Fibroblast of lung (primary cell): ENCODE results near the gene TENM4. TPM values are rescaled to one million over a fixed set of nuclear protein-coding genes. Genes with fewer than 3 reads are reported as not detected.

Experiments used
- DNase-seq, 2 donors: peaks; one replicate each; pipeline versions ENCODE4 v3.0.0 to v3.0.0-alpha.2; 2010; ENCODE audit warnings: low read depth in 2 of 2
- H2AFZ ChIP-seq: 2 replicates; pipeline ENCODE4 v1.5.1; 2012; ENCODE audit warnings: low read length, control low read depth, inconsistent platforms
- H3K27ac ChIP-seq: 2 replicates; pipeline ENCODE4 v1.5.1; 2011; ENCODE audit warnings: low read length, control low read depth; ENCODE audit not compliant: insufficient read depth
- H3K27me3 ChIP-seq: 2 replicates; pipeline ENCODE4 v1.5.1; 2011; ENCODE audit warnings: mild to moderate bottlenecking, low read length; ENCODE audit not compliant: control insufficient read depth, insufficient read depth
- H3K36me3 ChIP-seq: 2 replicates; pipeline ENCODE4 v1.5.1; 2011; ENCODE audit warnings: low read length; ENCODE audit not compliant: control insufficient read depth, insufficient read depth
- H3K4me1 ChIP-seq: 2 replicates; pipeline ENCODE4 v1.5.1; 2011; ENCODE audit warnings: low read length; ENCODE audit not compliant: control insufficient read depth, insufficient read depth; ENCODE audit errors: extremely low read depth
- H3K4me2 ChIP-seq: 2 replicates; pipeline ENCODE4 v1.5.1; 2011; ENCODE audit warnings: low read length, control low read depth; ENCODE audit not compliant: insufficient read depth; ENCODE audit errors: extremely low read depth
- H3K4me3 ChIP-seq, 4 experiments: fragments of 200-600 bp in 1 of 4; sonication (generic) in 1 of 4; replicated peaks in 1 of 4; 2 replicates each; pipeline ENCODE4 v1.5.1; 2011 to 2016; ENCODE audit warnings: low read length in 4 of 4, low read depth in 3 of 4, mild to moderate bottlenecking in 3 of 4, control low read depth in 2 of 4, inconsistent platforms in 1 of 4, mixed read lengths in 1 of 4; ENCODE audit not compliant: insufficient read depth in 1 of 4; ENCODE audit errors: control extremely low read depth in 1 of 4
- H3K79me2 ChIP-seq: 2 replicates; pipeline ENCODE4 v1.5.1; 2012; ENCODE audit warnings: mild to moderate bottlenecking, low read length, inconsistent platforms; ENCODE audit not compliant: control insufficient read depth, insufficient read depth
- H3K9ac ChIP-seq: 2 replicates; pipeline ENCODE4 v1.5.1; 2011; ENCODE audit warnings: mild to moderate bottlenecking, low read length, control low read depth; ENCODE audit not compliant: insufficient read depth
- H3K9me3 ChIP-seq: 2 replicates; pipeline ENCODE4 v1.5.1; 2012; ENCODE audit warnings: low read depth, low read length; ENCODE audit not compliant: control insufficient read depth, insufficient read depth
- H4K20me1 ChIP-seq: 2 replicates; pipeline ENCODE4 v1.5.1; 2011; ENCODE audit warnings: low read length; ENCODE audit not compliant: control insufficient read depth, insufficient read depth; ENCODE audit errors: extremely low read depth
- EZH2 ChIP-seq: IDR thresholded peaks from 2 replicates; pipeline ENCODE4 v1.5.1; 2012; ENCODE audit warnings: low read length, control low read depth, mild to moderate bottlenecking; ENCODE audit errors: missing control alignments
- polyA plus RNA-seq, 2 donors: library from polyadenylated mRNA; depleted of rRNA in 1 of 2; stranded (reverse) in 1 of 2; unstranded in 1 of 2; fragments of >200 nt; gene quantifications; 2 replicates each; pipeline ENCODE4 v1.2.1, GENCODE V29; 2011 to 2012; ENCODE audit warnings: missing spikeins in 1 of 2
- total RNA-seq: library from RNA; depleted of rRNA; stranded (reverse); fragments of >200 nt; gene quantifications from 2 replicates; pipeline ENCODE4 v1.2.1, GENCODE V29; 2014
- TF ChIP-seq, protein P1 (sequence below), 2 donors: IDR thresholded peaks in 1 of 2; conservative IDR thresholded peaks in 1 of 2; 1 replicate in 1 of 2; 2 replicates in 1 of 2; pipeline ENCODE4 v1.5.1; 2011 to 2012; ENCODE audit warnings: low read length in 2 of 2, control low read depth in 1 of 2, inconsistent platforms in 1 of 2, low read depth in 1 of 2, mild to moderate bottlenecking in 1 of 2

TENM4 gene
- total and polyA plus RNA-seq, 2 donors (not counting 1 experiment from before 2014, with no cell fraction given), result 4.6 to 48.4 TPM

DNA sequence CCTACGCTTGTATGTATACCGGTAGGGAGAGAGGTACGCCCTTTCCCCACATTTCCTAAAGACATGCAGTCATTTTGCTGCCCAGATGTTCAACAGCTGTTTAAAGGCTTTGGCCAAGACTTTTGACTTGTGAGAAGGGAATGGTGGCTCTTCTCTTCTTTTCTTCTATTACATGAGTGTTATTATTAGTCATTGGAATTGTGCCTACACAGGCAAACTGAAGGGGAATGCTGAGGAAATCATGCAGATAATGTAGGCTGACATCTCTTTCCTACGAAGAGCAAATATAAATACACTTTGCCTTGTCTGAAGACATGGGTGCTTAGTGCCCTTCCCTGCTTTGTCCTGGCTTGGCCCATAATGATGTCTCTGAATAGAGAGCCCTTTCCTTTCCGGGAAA, 671.9 kb downstream of the TENM4 start:
- no peak overlapping the region for H3K27ac ChIP-seq
- H3K4me1 ChIP-seq, result no peaks in the 10 kb centered on the region
- no peaks in the 10 kb centered on the region for H3K36me3 ChIP-seq
- TF ChIP-seq EZH2, result no peak
- TF ChIP-seq, protein P1, sequence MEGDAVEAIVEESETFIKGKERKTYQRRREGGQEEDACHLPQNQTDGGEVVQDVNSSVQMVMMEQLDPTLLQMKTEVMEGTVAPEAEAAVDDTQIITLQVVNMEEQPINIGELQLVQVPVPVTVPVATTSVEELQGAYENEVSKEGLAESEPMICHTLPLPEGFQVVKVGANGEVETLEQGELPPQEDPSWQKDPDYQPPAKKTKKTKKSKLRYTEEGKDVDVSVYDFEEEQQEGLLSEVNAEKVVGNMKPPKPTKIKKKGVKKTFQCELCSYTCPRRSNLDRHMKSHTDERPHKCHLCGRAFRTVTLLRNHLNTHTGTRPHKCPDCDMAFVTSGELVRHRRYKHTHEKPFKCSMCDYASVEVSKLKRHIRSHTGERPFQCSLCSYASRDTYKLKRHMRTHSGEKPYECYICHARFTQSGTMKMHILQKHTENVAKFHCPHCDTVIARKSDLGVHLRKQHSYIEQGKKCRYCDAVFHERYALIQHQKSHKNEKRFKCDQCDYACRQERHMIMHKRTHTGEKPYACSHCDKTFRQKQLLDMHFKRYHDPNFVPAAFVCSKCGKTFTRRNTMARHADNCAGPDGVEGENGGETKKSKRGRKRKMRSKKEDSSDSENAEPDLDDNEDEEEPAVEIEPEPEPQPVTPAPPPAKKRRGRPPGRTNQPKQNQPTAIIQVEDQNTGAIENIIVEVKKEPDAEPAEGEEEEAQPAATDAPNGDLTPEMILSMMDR (conservative IDR thresholded peaks at IDR 0.05 in 1 of 2, IDR thresholded peaks at IDR 0.05 in 1 of 2; ENCODE audit: low read depth in 1 of 2, low read length in 2 of 2), result no peak
- no peaks in the 10 kb centered on the region for H3K9me3 ChIP-seq
- H3K9ac ChIP-seq, result no peak overlapping the region
- peak; percentile 42 to 72 for DNase-seq
- no peaks in the 10 kb centered on the region for H4K20me1 ChIP-seq
- no peak overlapping the region for H3K4me3 ChIP-seq
- no peaks in the 10 kb centered on the region for H3K27me3 ChIP-seq
- H2AFZ ChIP-seq, result no peak overlapping the region
- no peak overlapping the region for H3K4me2 ChIP-seq
- H3K79me2 ChIP-seq, result no peaks in the 10 kb centered on the region

DNA sequence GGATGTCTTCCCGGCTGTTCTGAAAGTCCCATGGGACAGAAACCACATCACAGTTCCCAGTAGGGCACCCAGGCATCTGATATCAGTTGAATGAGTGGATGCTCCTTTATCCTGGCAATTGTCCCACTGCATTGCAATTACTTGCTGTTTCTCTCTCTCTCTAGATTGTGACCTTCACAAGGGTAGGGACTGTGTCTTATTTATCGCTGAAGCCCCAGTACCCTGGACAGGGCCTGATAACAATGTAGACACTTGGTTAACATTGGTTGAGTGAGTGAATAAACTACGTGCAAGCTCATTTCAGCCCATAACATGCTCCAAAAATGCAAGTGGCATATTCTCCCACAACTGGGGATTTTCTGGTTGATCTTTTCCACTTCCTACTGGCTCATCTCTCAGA, 672.5 kb downstream of the TENM4 start:
- H3K79me2 ChIP-seq, result no peaks in the 10 kb centered on the region
- no peak overlapping the region for H2AFZ ChIP-seq
- no peak for DNase-seq
- H3K9me3 ChIP-seq, result no peaks in the 10 kb centered on the region
- no peak overlapping the region for H3K4me3 ChIP-seq
- H3K27ac ChIP-seq, result no peak overlapping the region
- H3K36me3 ChIP-seq, result no peaks in the 10 kb centered on the region
- no peaks in the 10 kb centered on the region for H3K4me1 ChIP-seq
- no peak for TF ChIP-seq EZH2
- TF ChIP-seq, protein P1 (conservative IDR thresholded peaks at IDR 0.05 in 1 of 2, IDR thresholded peaks at IDR 0.05 in 1 of 2; ENCODE audit: low read depth in 1 of 2, low read length in 2 of 2), result no peak
- no peak overlapping the region for H3K4me2 ChIP-seq
- no peak overlapping the region for H3K9ac ChIP-seq
- no peaks in the 10 kb centered on the region for H4K20me1 ChIP-seq
- H3K27me3 ChIP-seq, result no peaks in the 10 kb centered on the region

DNA sequence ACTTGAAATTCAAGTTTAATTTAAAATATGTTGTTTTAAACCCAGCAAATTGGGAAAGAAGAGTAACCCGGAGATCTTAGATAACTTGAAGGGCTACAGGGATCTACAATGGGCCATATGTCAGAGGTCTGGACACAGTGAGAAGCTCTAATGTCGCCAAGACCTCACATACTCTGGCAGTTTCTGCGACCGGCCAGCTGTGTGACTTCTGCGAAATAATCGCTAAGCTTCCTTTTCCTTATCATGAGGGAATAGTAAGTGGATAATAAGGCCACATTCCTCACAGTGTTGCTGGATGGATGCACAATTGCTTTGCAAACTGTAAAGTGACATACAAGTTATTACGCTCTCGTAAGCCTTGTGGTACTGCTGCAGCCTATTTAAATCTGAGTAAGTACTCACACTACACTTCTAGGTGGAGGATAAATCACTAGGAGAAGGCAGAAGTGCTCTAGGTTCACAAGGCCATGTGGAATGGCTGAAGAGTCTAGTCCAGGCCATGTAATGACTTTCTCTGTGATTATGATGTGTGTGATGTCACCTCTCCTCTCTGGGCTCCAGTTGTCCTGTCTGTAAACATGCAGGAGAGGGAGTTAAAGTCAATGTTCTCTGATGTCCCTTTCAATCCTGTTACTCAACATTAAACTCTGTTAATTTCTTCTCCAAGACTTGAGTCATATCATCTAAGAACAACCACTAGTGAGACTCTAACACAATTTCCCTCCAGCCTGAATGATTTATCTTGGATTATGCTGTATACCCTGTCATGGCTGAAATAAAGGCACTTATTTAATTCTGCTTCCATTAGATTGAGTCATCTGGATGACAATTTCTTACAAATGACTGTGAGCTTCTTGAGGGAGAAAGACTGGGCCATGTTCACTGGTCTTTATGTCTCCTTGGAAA, 673.5 kb downstream of the TENM4 start:
- no peaks in the 10 kb centered on the region for H3K36me3 ChIP-seq
- no peaks in the 10 kb centered on the region for H3K9me3 ChIP-seq
- no peak overlapping the region for H3K9ac ChIP-seq
- DNase-seq, result peak in 1 of 2 donors; percentile 16
- H3K4me1 ChIP-seq, result no peaks in the 10 kb centered on the region
- no peaks in the 10 kb centered on the region for H3K27me3 ChIP-seq
- no peak overlapping the region for H3K27ac ChIP-seq
- no peak overlapping the region for H3K4me2 ChIP-seq
- H2AFZ ChIP-seq, result no peak overlapping the region
- TF ChIP-seq EZH2, result no peak
- TF ChIP-seq, protein P1 (conservative IDR thresholded peaks at IDR 0.05 in 1 of 2, IDR thresholded peaks at IDR 0.05 in 1 of 2; ENCODE audit: low read depth in 1 of 2, low read length in 2 of 2), result no peak
- no peaks in the 10 kb centered on the region for H3K79me2 ChIP-seq
- H4K20me1 ChIP-seq, result no peaks in the 10 kb centered on the region
- H3K4me3 ChIP-seq, result no peak overlapping the region
